ENCODE results near the gene TAS2R60. TPM values are rescaled to one million over a fixed set of nuclear protein-coding genes. Genes with fewer than 3 reads are reported as not detected.
A peak's percentile ranks its signal among the peaks of the same experiment; 100 is the strongest.

TAS2R60 gene
- polyA plus RNA-seq, 1 of the 3 experiments (the other 2 are of a cell fraction) = not detected

GRCh38 chr7:143460271-143460979, 17.2 kb downstream of the TAS2R60 start:
- ChIA-PET POLR2A (no interaction called here), CTCF (no interaction called here)
- Histone ChIP-seq H3K9ac (no peak overlapping the region), H3K27me3 (ENCODE audit: insufficient read depth) (no peaks in the 10 kb centered on the region), H3K4me3 (ENCODE audit: low read depth in 2 of 2, low read length in 1 of 2) (no peak overlapping the region), H3K4me1 (ENCODE audit: control insufficient read depth in 1 of 2, insufficient read depth in 2 of 2, low read depth in 1 of 2, low read length in 1 of 2) (peaks cover 0 to 30% of the 10 kb centered on the region in 2 experiments; a peak in 3 of 4 replicates), H2AFZ (ENCODE audit: low read depth) (no peak overlapping the region), H3K36me3 (replicated peaks in 1 of 2; ENCODE audit: control insufficient read depth in 1 of 2, insufficient read depth in 2 of 2, low read length in 1 of 2) (no peaks in the 10 kb centered on the region), H3K9me3 (0 out of 2 replicates have a peak, but pooled peaks cover 15% of the 10 kb centered on the region), H3F3A (replicated peaks; ENCODE audit: insufficient read depth) (peaks cover 44% of the 10 kb centered on the region), H3K79me2 (ENCODE audit: insufficient read depth) (no peaks in the 10 kb centered on the region), H3K4me2 (no peak overlapping the region), H3K9me2 (no peaks in the 10 kb centered on the region), H4K20me1 (ENCODE audit: insufficient read depth) (no peaks in the 10 kb centered on the region), H3K27ac (ENCODE audit: low read depth in 2 of 2, low read length in 1 of 2) (peak overlapping the region; percentile 51 to 92; a peak in 2 of 4 replicates)
- WGBS (ENCODE audit: low lambda C conversion rate) = 30% methylated on average over 4 of the region's 4 CpGs
- DNase-seq = no peak
- TF ChIP-seq NFIC (IDR thresholded peaks at IDR 0.05; ENCODE audit: borderline replicate concordance) (no peak), GATA2 (CRISPR knock-in tag; IDR thresholded peaks at IDR 0.05) (no peak), RFX5 (IDR thresholded peaks at IDR 0.05; ENCODE audit: low read length) (no peak), ZBTB33 (IDR thresholded peaks at IDR 0.05; ENCODE audit: borderline replicate concordance, low read depth) (no peak), CHD2 (IDR thresholded peaks at IDR 0.05; ENCODE audit: low read length, partially characterized antibody) (no peak), GABPA (IDR thresholded peaks at IDR 0.05; ENCODE audit: low read depth) (no peak)

DNA sequence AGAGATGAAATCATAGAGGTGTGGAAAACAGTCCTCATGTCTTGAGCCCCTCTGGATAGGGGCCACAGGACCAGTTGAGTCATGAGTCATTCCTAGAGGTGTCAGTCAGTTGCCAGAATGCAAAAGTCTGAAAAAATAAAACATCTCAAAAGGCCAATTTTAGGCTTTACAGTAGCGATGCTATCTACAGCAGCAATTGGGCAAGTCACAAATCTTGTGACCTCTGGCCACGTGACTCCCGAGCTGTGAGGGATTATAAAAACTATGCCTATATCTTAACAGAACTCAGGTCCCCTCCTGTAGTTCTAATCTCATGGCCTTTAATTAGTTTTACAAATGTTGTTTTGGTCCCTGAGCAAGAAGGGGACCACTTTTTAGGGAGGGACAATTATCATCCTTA, 18.8 kb downstream of the TAS2R60 start:
- no peak overlapping the region for H3K27ac ChIP-seq (ENCODE audit: low read depth in 2 of 2, low read length in 1 of 2)
- H3K9ac ChIP-seq = no peak overlapping the region
- H3F3A ChIP-seq (replicated peaks; ENCODE audit: insufficient read depth) = peaks cover 28% of the 10 kb centered on the region
- no peak overlapping the region for H3K4me2 ChIP-seq
- H3K4me1 ChIP-seq (ENCODE audit: control insufficient read depth in 1 of 2, insufficient read depth in 2 of 2, low read depth in 1 of 2, low read length in 1 of 2) = peaks cover 0 to 16% of the 10 kb centered on the region in 2 experiments; a peak in 3 of 4 replicates
- peaks cover 0 to 5% of the 10 kb centered on the region in 2 experiments for H3K36me3 ChIP-seq (replicated peaks in 1 of 2; ENCODE audit: control insufficient read depth in 1 of 2, insufficient read depth in 2 of 2, low read length in 1 of 2)
- no peaks in the 10 kb centered on the region for H4K20me1 ChIP-seq (ENCODE audit: insufficient read depth)
- POLR2A ChIA-PET = no interaction called here
- no peak for DNase-seq
- H3K27me3 ChIP-seq (ENCODE audit: insufficient read depth) = no peaks in the 10 kb centered on the region
- H2AFZ ChIP-seq (ENCODE audit: low read depth) = no peak overlapping the region
- no peaks in the 10 kb centered on the region for H3K79me2 ChIP-seq (ENCODE audit: insufficient read depth)
- 0 out of 2 replicates have a peak, but pooled peaks cover 15% of the 10 kb centered on the region for H3K9me3 ChIP-seq
- H3K4me3 ChIP-seq (ENCODE audit: low read depth in 2 of 2, low read length in 1 of 2) = no peak overlapping the region
- 68% methylated on average over 3 of the region's 3 CpGs for WGBS (ENCODE audit: low lambda C conversion rate)
- no peaks in the 10 kb centered on the region for H3K9me2 ChIP-seq
- CTCF ChIA-PET = interaction anchor here (1.3 kb wide), 1 partner anchor 221 kb away, joined by 3 read pairs; no protein-coding TSS in a partner anchor
- TF ChIP-seq EP300 (IDR thresholded peaks at IDR 0.05; ENCODE audit: borderline replicate concordance in 1 of 2, low read depth in 1 of 2, low read length in 1 of 2) (no peak), RFX5 (IDR thresholded peaks at IDR 0.05; ENCODE audit: low read length) (no peak), POLR2AphosphoS5 (IDR thresholded peaks at IDR 0.05; ENCODE audit: low read depth, low read length) (no peak), JUND (IDR thresholded peaks at IDR 0.05) (no peak), RXRA (IDR thresholded peaks at IDR 0.05; ENCODE audit: borderline replicate concordance, low read depth) (no peak), USF2 (IDR thresholded peaks at IDR 0.05; ENCODE audit: borderline replicate concordance, low read depth, low read length) (no peak), TAF1 (IDR thresholded peaks at IDR 0.05; ENCODE audit: borderline replicate concordance, low read depth, low read length) (no peak), IRF3 (IDR thresholded peaks at IDR 0.05; ENCODE audit: low read depth, low read length) (no peak), TCF12 (IDR thresholded peaks at IDR 0.05) (no peak), FOXM1 (IDR thresholded peaks at IDR 0.05; ENCODE audit: low read depth) (no peak), RCOR1 (IDR thresholded peaks at IDR 0.05; ENCODE audit: low read length) (no peak), USF1 (IDR thresholded peaks at IDR 0.05; ENCODE audit: borderline replicate concordance, low read depth) (no peak), MXI1 (IDR thresholded peaks at IDR 0.05; ENCODE audit: low read depth, low read length) (no peak)
- TF ChIP-seq, protein P1, sequence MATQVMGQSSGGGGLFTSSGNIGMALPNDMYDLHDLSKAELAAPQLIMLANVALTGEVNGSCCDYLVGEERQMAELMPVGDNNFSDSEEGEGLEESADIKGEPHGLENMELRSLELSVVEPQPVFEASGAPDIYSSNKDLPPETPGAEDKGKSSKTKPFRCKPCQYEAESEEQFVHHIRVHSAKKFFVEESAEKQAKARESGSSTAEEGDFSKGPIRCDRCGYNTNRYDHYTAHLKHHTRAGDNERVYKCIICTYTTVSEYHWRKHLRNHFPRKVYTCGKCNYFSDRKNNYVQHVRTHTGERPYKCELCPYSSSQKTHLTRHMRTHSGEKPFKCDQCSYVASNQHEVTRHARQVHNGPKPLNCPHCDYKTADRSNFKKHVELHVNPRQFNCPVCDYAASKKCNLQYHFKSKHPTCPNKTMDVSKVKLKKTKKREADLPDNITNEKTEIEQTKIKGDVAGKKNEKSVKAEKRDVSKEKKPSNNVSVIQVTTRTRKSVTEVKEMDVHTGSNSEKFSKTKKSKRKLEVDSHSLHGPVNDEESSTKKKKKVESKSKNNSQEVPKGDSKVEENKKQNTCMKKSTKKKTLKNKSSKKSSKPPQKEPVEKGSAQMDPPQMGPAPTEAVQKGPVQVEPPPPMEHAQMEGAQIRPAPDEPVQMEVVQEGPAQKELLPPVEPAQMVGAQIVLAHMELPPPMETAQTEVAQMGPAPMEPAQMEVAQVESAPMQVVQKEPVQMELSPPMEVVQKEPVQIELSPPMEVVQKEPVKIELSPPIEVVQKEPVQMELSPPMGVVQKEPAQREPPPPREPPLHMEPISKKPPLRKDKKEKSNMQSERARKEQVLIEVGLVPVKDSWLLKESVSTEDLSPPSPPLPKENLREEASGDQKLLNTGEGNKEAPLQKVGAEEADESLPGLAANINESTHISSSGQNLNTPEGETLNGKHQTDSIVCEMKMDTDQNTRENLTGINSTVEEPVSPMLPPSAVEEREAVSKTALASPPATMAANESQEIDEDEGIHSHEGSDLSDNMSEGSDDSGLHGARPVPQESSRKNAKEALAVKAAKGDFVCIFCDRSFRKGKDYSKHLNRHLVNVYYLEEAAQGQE (IDR thresholded peaks at IDR 0.05; ENCODE audit: low read depth, low read length) = no peak
